GM19395 (cell line): ENCODE results near the gene TXK.

ENCODE experiments used
- ATAC-seq: cut with Tn5 transposase; IDR thresholded peaks from one replicate; pipeline ENCODE4 v1.9.1; 2021; ENCODE audit warnings: mild to moderate bottlenecking, moderate library complexity; ENCODE audit not compliant: unreplicated experiment

The TXK gene

GRCh38 chr4:48064349-48064748 lies 69.7 kb downstream of the TXK start:
- peak; percentile 61 for ATAC-seq

- no peak for ATAC-seq
Observed at GRCh38 chr4:48058617-48059530, 75.2 kb downstream of the TXK start.

GRCh38 chr4:48051078-48051477 lies 83.0 kb downstream of the TXK start:
- no peak for ATAC-seq

- no peak for ATAC-seq
Observed at GRCh38 chr4:48049483-48049882, 84.6 kb downstream of the TXK start.

- peak; percentile 26 for ATAC-seq
Observed at GRCh38 chr4:48047896-48048295, 86.2 kb downstream of the TXK start.

- peak; percentile 96 for ATAC-seq
Observed at GRCh38 chr4:48047421-48047844, 86.6 kb downstream of the TXK start.

- no peak for ATAC-seq
Observed at GRCh38 chr4:48046059-48046458, 88.0 kb downstream of the TXK start.

- ATAC-seq: no peak
Observed at GRCh38 chr4:48044298-48044697, 89.8 kb downstream of the TXK start.

GRCh38 chr4:48043504-48043903 lies 90.5 kb downstream of the TXK start:
- ATAC-seq: no peak

GRCh38 chr4:48042979-48043461 lies 91.0 kb downstream of the TXK start:
- ATAC-seq: no peak

- ATAC-seq: no peak
Observed at GRCh38 chr4:48041535-48042137, 92.4 kb downstream of the TXK start.

- no peak for ATAC-seq
Observed at GRCh38 chr4:48039561-48039960, 94.5 kb downstream of the TXK start.

- ATAC-seq: no peak
Observed at GRCh38 chr4:48038666-48039065, 95.4 kb downstream of the TXK start.

GRCh38 chr4:48037117-48037462 lies 97.0 kb downstream of the TXK start:
- no peak for ATAC-seq

- no peak for ATAC-seq
Observed at GRCh38 chr4:48035952-48036351, 98.1 kb downstream of the TXK start.

- peak; percentile 33 for ATAC-seq
Observed at GRCh38 chr4:48033825-48034413, 100.1 kb downstream of the TXK start.

GRCh38 chr4:48033412-48033811 lies 100.6 kb downstream of the TXK start:
- ATAC-seq: no peak

GRCh38 chr4:48032721-48033120 lies 101.3 kb downstream of the TXK start:
- ATAC-seq: no peak

- no peak for ATAC-seq
Observed at GRCh38 chr4:48031802-48032525, 102.1 kb downstream of the TXK start.

- ATAC-seq: no peak
Observed at GRCh38 chr4:48030470-48030869, 103.6 kb downstream of the TXK start.

- ATAC-seq: peak; percentile 72
Observed at GRCh38 chr4:48028696-48029095, 105.4 kb downstream of the TXK start.
